Chondrocyte (in vitro differentiated cells): Measurements from ENCODE around the gene CENPQ. TPM values are rescaled to one million over a fixed set of nuclear protein-coding genes. Genes with fewer than 3 reads are reported as not detected.
A peak's percentile ranks its signal among the peaks of the same experiment; 100 is the strongest.

ENCODE experiments used
- DNase-seq: peaks from one replicate; pipeline ENCODE4 v3.0.0; 2021; ENCODE audit warnings: mixed read lengths, low spot score
- H3K27ac Mint-ChIP-seq: one replicate; pipeline ENCODE4 v1.8.0; 2021; ENCODE audit warnings: mild to moderate bottlenecking, moderate library complexity, mixed read lengths; ENCODE audit not compliant: unreplicated experiment
- H3K27me3 Mint-ChIP-seq: 2 replicates; pipeline ENCODE4 v1.8.0; 2021; ENCODE audit warnings: low read depth, mixed read lengths
- H3K36me3 Mint-ChIP-seq: 2 replicates; pipeline ENCODE4 v1.8.0; 2021; ENCODE audit warnings: low read depth, mixed read lengths
- H3K4me1 Mint-ChIP-seq: 2 replicates; pipeline ENCODE4 v1.8.0; 2021; ENCODE audit warnings: low read depth, mild to moderate bottlenecking, mixed read lengths
- H3K4me3 Mint-ChIP-seq: one replicate; pipeline ENCODE4 v1.8.0; 2021; ENCODE audit warnings: mild to moderate bottlenecking, moderate library complexity, mixed read lengths; ENCODE audit not compliant: unreplicated experiment
- H3K9me3 Mint-ChIP-seq: 2 replicates; pipeline ENCODE4 v1.8.0; 2021; ENCODE audit warnings: low read depth, mixed read lengths
- long read RNA-seq: library from polyadenylated mRNA; stranded (forward); transcript quantifications from one replicate; pipeline ENCODE4 v2.0.0, GENCODE V29; 2021
- total RNA-seq: library from RNA; stranded (reverse); gene quantifications from 3 replicates; pipeline ENCODE4 v1.2.1, GENCODE V29; 2021
- TF ChIP-seq, protein P1 (sequence below): fragments of 200-600 bp; sonication (generic); IDR thresholded peaks from 2 replicates; pipeline ENCODE4 v1.5.0; 2021; ENCODE audit warnings: antibody characterized with exemption, mild to moderate bottlenecking, moderate library complexity

CENPQ gene
- 1.8 to 6.5 TPM (median 2.6 TPM) in 3 replicates for total RNA-seq
- long read RNA-seq, partial matches to known transcripts: 0 of 3 reads
- long read RNA-seq, other reads (novel, unspliced or antisense): 3 of 3 reads

- Mint-ChIP-seq H3K27ac (peak within 1 kb of the TSS; percentile 93), H3K9me3 (no peaks in the 10 kb centered on the region), H3K4me1 (peaks cover 26% of the 10 kb centered on the region), H3K4me3 (peak within 1 kb of the TSS; percentile 96), H3K27me3 (no peaks in the 10 kb centered on the region), H3K36me3 (no peaks in the 10 kb centered on the region)
- TF ChIP-seq, protein P1, sequence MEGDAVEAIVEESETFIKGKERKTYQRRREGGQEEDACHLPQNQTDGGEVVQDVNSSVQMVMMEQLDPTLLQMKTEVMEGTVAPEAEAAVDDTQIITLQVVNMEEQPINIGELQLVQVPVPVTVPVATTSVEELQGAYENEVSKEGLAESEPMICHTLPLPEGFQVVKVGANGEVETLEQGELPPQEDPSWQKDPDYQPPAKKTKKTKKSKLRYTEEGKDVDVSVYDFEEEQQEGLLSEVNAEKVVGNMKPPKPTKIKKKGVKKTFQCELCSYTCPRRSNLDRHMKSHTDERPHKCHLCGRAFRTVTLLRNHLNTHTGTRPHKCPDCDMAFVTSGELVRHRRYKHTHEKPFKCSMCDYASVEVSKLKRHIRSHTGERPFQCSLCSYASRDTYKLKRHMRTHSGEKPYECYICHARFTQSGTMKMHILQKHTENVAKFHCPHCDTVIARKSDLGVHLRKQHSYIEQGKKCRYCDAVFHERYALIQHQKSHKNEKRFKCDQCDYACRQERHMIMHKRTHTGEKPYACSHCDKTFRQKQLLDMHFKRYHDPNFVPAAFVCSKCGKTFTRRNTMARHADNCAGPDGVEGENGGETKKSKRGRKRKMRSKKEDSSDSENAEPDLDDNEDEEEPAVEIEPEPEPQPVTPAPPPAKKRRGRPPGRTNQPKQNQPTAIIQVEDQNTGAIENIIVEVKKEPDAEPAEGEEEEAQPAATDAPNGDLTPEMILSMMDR: no peak
- DNase-seq: peak; percentile 95
Observed at GRCh38 chr6:49462927-49463611, at the start of gene CENPQ, which contains the start of gene MMUT. TSS of gene CENPQ (plus strand) at chr6:49463370. CDS start at chr6:49470177, 6,807 bp downstream. TSS of gene MMUT (minus strand) at chr6:49463253. CDS start at chr6:49459466, 3,787 bp downstream.

DNA sequence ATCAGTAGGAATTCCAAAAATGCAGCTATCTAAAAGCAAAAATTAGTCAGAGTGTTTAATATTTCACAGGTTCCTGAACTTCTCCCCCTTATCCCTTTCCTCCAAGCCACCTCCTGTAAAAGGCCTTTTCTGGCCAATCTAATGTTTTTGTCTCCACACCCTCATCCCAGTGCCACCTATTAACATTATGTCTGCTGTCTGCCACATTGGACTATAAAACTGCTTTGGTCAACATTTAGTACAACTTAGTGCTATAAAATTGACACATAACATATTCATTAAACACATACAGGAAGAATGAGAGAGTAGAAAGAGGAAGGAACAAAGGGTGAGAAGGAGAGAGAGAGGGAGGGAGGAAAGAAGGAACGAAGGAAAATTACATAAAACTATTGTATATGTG, 47.8 kb upstream of the CENPQ start:
- Mint-ChIP-seq H3K27ac (no peak overlapping the region), H3K9me3 (no peaks in the 10 kb centered on the region), H3K4me1 (no peaks in the 10 kb centered on the region), H3K27me3 (peaks cover 15% of the 10 kb centered on the region), H3K36me3 (no peaks in the 10 kb centered on the region), H3K4me3 (no peak overlapping the region)
- no peak for DNase-seq
- TF ChIP-seq, protein P1: no peak

- Mint-ChIP-seq H3K36me3 (no peaks in the 10 kb centered on the region), H3K27me3 (peaks cover 16% of the 10 kb centered on the region), H3K4me3 (no peak overlapping the region), H3K9me3 (no peaks in the 10 kb centered on the region), H3K27ac (no peak overlapping the region), H3K4me1 (no peaks in the 10 kb centered on the region)
- no peak for DNase-seq
- TF ChIP-seq, protein P1: no peak
Observed at GRCh38 chr6:49416195-49416594, 47.0 kb upstream of the CENPQ start.

DNA sequence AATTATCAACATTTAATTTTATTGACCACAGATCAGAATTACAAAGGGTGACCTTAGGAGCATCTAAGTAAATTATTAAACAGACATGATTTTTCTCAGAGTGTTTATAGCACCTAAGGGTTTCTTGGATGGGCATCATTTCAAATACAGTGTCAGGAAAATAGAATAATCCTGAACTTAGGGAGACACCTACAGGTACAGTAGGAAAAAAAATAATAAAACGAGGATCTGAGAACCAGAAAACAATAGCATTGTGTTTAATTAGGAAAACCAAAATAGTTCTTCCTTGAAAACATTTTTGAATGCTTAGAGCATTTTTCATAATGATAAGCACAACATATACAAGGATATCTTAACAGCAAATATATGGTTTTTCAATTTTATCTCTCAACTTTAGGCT, 39.4 kb upstream of the CENPQ start:
- DNase-seq: no peak
- Mint-ChIP-seq H3K27ac (no peak overlapping the region), H3K9me3 (no peaks in the 10 kb centered on the region), H3K4me1 (no peaks in the 10 kb centered on the region), H3K4me3 (no peak overlapping the region), H3K36me3 (peaks cover 3% of the 10 kb centered on the region), H3K27me3 (peaks cover 1% of the 10 kb centered on the region)
- TF ChIP-seq, protein P1: peak; percentile 69

DNA sequence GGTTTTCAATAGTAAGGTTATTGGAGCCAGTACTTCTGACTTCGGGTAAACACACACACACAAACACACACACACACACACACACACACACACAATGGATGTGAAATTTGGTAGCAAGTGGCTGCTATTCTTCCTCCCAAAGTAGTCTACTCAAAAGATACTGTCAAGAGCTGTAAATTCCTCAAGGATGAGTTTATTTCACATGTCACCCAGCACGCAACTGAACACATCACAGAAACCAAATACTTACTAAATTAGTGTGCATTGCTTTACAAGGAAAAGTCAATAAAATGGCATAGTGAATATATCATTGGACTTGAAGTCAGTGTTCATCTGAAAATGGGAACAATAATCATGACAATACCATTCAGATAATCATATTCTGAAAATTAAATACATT, 33.0 kb upstream of the CENPQ start:
- DNase-seq: no peak
- Mint-ChIP-seq H3K4me1 (no peaks in the 10 kb centered on the region), H3K27ac (no peak overlapping the region), H3K4me3 (no peak overlapping the region), H3K9me3 (peaks cover 2% of the 10 kb centered on the region), H3K27me3 (no peaks in the 10 kb centered on the region), H3K36me3 (peaks cover 27% of the 10 kb centered on the region)
- TF ChIP-seq, protein P1: no peak
